ENCODE data around the gene JAG2. TPM values are rescaled to one million over a fixed set of nuclear protein-coding genes. Genes with fewer than 3 reads are reported as not detected.

The JAG2 gene
- total and polyA plus RNA-seq, 2 of the 4 experiments (the other 2 are of a cell fraction) = 0.18 to 0.58 TPM

- Histone ChIP-seq H4K20me1 (ENCODE audit: insufficient read depth, low read length) (no peaks in the 10 kb centered on the region), H2BK15ac (ENCODE audit: low read depth, low read length) (no peak overlapping the region), H3K18ac (ENCODE audit: low read depth, low read length) (no peak overlapping the region), H3K9me3 (ENCODE audit: control insufficient read depth, insufficient read depth, low read length) (peaks cover 14% of the 10 kb centered on the region), H3K23ac (ENCODE audit: low read depth, low read length) (no peak overlapping the region), H3K27ac (ENCODE audit: insufficient read depth, low read length) (no peak overlapping the region), H2BK120ac (ENCODE audit: low read depth, low read length) (no peak overlapping the region), H2AFZ (replicated peaks; ENCODE audit: low read length, poor library complexity) (no peak overlapping the region), H3K4ac (ENCODE audit: low read depth, low read length) (no peak overlapping the region), H4K5ac (ENCODE audit: low read depth, low read length) (no peak overlapping the region), H3K4me2 (ENCODE audit: low read depth, low read length) (no peak overlapping the region), H3K9me1 (ENCODE audit: insufficient read depth, low read length) (no peaks in the 10 kb centered on the region; the same call in 1 of the 2 replicates), H3K56ac (ENCODE audit: extremely low read depth, insufficient read depth, low read length) (no peak overlapping the region), H3K4me1 (ENCODE audit: control insufficient read depth, insufficient read depth, low read length) (no peaks in the 10 kb centered on the region), H3K79me1 (ENCODE audit: low read depth in 1 of 2, low read length in 2 of 2) (no peaks in the 10 kb centered on the region), H2BK5ac (ENCODE audit: low read depth, low read length, poor library complexity, severe bottlenecking) (no peak overlapping the region), H4K91ac (ENCODE audit: insufficient read depth, low read depth, low read length) (no peak overlapping the region), H3K14ac (replicated peaks; ENCODE audit: low read depth, low read length) (no peak overlapping the region), H3K36me3 (ENCODE audit: control insufficient read depth, insufficient read depth, low read length) (no peaks in the 10 kb centered on the region), H2BK20ac (ENCODE audit: low read depth, low read length) (no peak overlapping the region), H3K4me3 (ENCODE audit: insufficient read depth, low read depth, low read length) (no peak overlapping the region), H2AK9ac (replicated peaks; ENCODE audit: low read depth, low read length, poor library complexity) (no peak overlapping the region), H4K8ac (ENCODE audit: low read depth in 2 of 2, low read length in 2 of 2) (no peak overlapping the region), H3K9ac (ENCODE audit: low read depth, low read length) (no peak overlapping the region), H3K27me3 (ENCODE audit: control insufficient read depth, insufficient read depth, low read length) (peaks cover 48% of the 10 kb centered on the region), H2AK5ac (ENCODE audit: low read depth, low read length) (no peak overlapping the region)
- ATAC-seq (ENCODE audit: low read depth) (no peak), DNase-seq (no peak)
- BruUV-seq (replicated peaks) = no TSS peak
- in situ Hi-C loops (cut with MboI; ENCODE audit: low sequenced_read_pairs) = no loop called here
- no peak for TF ChIP-seq CEBPB (IDR thresholded peaks at IDR 0.05; ENCODE audit: low read depth, low read length)
- TF ChIP-seq SMC3 (IDR thresholded peaks at IDR 0.05; ENCODE audit: low read depth, low read length) = no peak
- no peak for TF ChIP-seq USF2 (IDR thresholded peaks at IDR 0.05; ENCODE audit: low read depth, low read length)
- no peak for TF ChIP-seq CTCF (conservative IDR thresholded peaks at IDR 0.05; ENCODE audit: low read depth, low read length)
- TF ChIP-seq POLR2A (IDR thresholded peaks at IDR 0.05; ENCODE audit: low read depth, low read length) = no peak
- TF ChIP-seq ELK1 (IDR thresholded peaks at IDR 0.05; ENCODE audit: borderline replicate concordance, low read depth, low read length) = no peak
- POLR2A ChIA-PET (ENCODE audit: unreplicated experiment) = interaction anchor here (0.5 kb wide), 1 partner anchor 10 kb away, joined by 3 read pairs; no protein-coding TSS in a partner anchor
- intact Hi-C loops (cut with micrococcal nuclease) = no loop called here
- dilution Hi-C loops (cut with HindIII; ENCODE audit: low sequenced_read_pairs, unreplicated experiment) = no loop called here
- WGBS, 2 experiments (ENCODE audit: extremely low coverage in 2 of 2, insufficient read length in 1 of 2) = 83% methylated on average over 1 of the region's 7 CpGs; no CpG with 5 or more reads in 1 of the 2 experiments
- CTCF ChIA-PET = interaction anchor here (1.8 kb wide), 1 partner anchor 10 kb away, joined by 6 read pairs; no protein-coding TSS in a partner anchor
Measured at GRCh38 chr14:105117710-105118385, 50.7 kb downstream of the JAG2 start.

All from IMR-90 (cell line).